IMR-90 (cell line): ENCODE data around the gene FSD1.

Source experiments
- CEBPB ChIP-seq: IDR thresholded peaks from 2 replicates; pipeline ENCODE4 v1.6.1; 2012; ENCODE audit warnings: low read depth, low read length, improper control_type of control experiment
- CTCF ChIP-seq: conservative IDR thresholded peaks from 2 replicates; pipeline ENCODE4 v1.5.1; 2012; ENCODE audit warnings: mild to moderate bottlenecking, low read depth, low read length, improper control_type of control experiment
- FOS ChIP-seq: fragments of 150-350 bp; IDR thresholded peaks from 2 replicates; pipeline ENCODE4 v1.6.1; 2016; ENCODE audit warnings: low read depth, low read length
- MAZ ChIP-seq: IDR thresholded peaks from 2 replicates; pipeline ENCODE4 v1.6.1; 2012; ENCODE audit warnings: low read depth, mild to moderate bottlenecking, low read length, improper control_type of control experiment, moderate library complexity, borderline replicate concordance
- NFE2L2 ChIP-seq: fragments of 150-350 bp; IDR thresholded peaks from 2 replicates; pipeline ENCODE4 v1.6.1; 2016; ENCODE audit warnings: low read depth, mild to moderate bottlenecking, low read length
- POLR2A ChIP-seq: IDR thresholded peaks from 2 replicates; pipeline ENCODE4 v1.6.1; 2012; ENCODE audit warnings: mild to moderate bottlenecking, low read depth, low read length
- SMC3 ChIP-seq: fragments of 150-350 bp; IDR thresholded peaks from 2 replicates; pipeline ENCODE4 v1.6.1; 2016; ENCODE audit warnings: low read depth, mild to moderate bottlenecking, antibody characterized with exemption, low read length, moderate library complexity
- USF2 ChIP-seq: fragments of 150-350 bp; IDR thresholded peaks from 2 replicates; pipeline ENCODE4 v1.6.1; 2017; ENCODE audit warnings: mild to moderate bottlenecking, antibody characterized with exemption, low read length, low read depth

- TF ChIP-seq SMC3 (no peak), NFE2L2 (no peak), CTCF (no peak), POLR2A (no peak), USF2 (no peak), MAZ (no peak), CEBPB (no peak), FOS (no peak)
These were observed 16.0 kb downstream of the FSD1 start for GRCh38 chr19:4320419-4320818.
